H9 (cell line): ENCODE results near the gene GCLC. TPM values are rescaled to one million over a fixed set of nuclear protein-coding genes. Genes with fewer than 3 reads are reported as not detected.

Source experiments
- DNase-seq: peaks from one replicate; pipeline ENCODE4 v3.0.0-alpha.2; 2017
- H2AFZ ChIP-seq: one replicate; pipeline ENCODE4 v1.6.1; 2013; ENCODE audit warnings: mild to moderate bottlenecking, low read length, control low read depth, moderate library complexity
- H2AK5ac ChIP-seq: 2 replicates; pipeline ENCODE4 v1.6.1; 2013; ENCODE audit warnings: low read length, control low read depth, mixed read lengths; ENCODE audit not compliant: insufficient read length
- H2BK120ac ChIP-seq: one replicate; pipeline ENCODE4 v1.6.1; 2013; ENCODE audit warnings: low read depth, mild to moderate bottlenecking, low read length, control low read depth, inconsistent platforms; ENCODE audit not compliant: poor library complexity, severe bottlenecking
- H2BK12ac ChIP-seq: 2 replicates; pipeline ENCODE4 v1.6.1; 2013; ENCODE audit warnings: low read length, control low read depth, mixed read lengths, low read depth; ENCODE audit not compliant: insufficient read length
- H2BK15ac ChIP-seq: 2 replicates; pipeline ENCODE4 v1.6.1; 2013; ENCODE audit warnings: low read depth, low read length, control low read depth
- H2BK20ac ChIP-seq: one replicate; pipeline ENCODE4 v1.6.1; 2013; ENCODE audit warnings: low read depth, mild to moderate bottlenecking, low read length, control low read depth, inconsistent platforms; ENCODE audit not compliant: poor library complexity, severe bottlenecking
- H2BK5ac ChIP-seq: 2 replicates; pipeline ENCODE4 v1.6.1; 2013; ENCODE audit warnings: low read length, control low read depth, mixed read lengths; ENCODE audit not compliant: insufficient read length
- H3K14ac ChIP-seq: 2 replicates; pipeline ENCODE4 v1.6.1; 2013; ENCODE audit warnings: low read length, control low read depth; ENCODE audit not compliant: insufficient read depth
- H3K18ac ChIP-seq: 2 replicates; pipeline ENCODE4 v1.6.1; 2013; ENCODE audit warnings: low read depth, mild to moderate bottlenecking, mixed read lengths, low read length, control low read depth; ENCODE audit not compliant: insufficient read length
- H3K23ac ChIP-seq: 2 replicates; pipeline ENCODE4 v1.6.1; 2013; ENCODE audit warnings: low read length, control low read depth, mixed read lengths, low read depth; ENCODE audit not compliant: insufficient read length
- H3K23me2 ChIP-seq: 2 replicates; pipeline ENCODE4 v1.6.1; 2013; ENCODE audit warnings: low read depth, mild to moderate bottlenecking, mixed read lengths, low read length, control low read depth; ENCODE audit not compliant: insufficient read length, poor library complexity, severe bottlenecking
- H3K27ac ChIP-seq: 2 replicates; pipeline ENCODE4 v1.5.1; 2013; ENCODE audit warnings: low read length, control low read depth, mixed read lengths, low read depth; ENCODE audit not compliant: insufficient read length
- H3K27me3 ChIP-seq: 2 replicates; pipeline ENCODE4 v1.6.1; 2013; ENCODE audit warnings: low read length, control low read depth, inconsistent platforms; ENCODE audit not compliant: insufficient read depth
- H3K4ac ChIP-seq: 2 replicates; pipeline ENCODE4 v1.6.1; 2013; ENCODE audit warnings: low read depth, mild to moderate bottlenecking, control low read depth, inconsistent platforms, low read length, moderate library complexity
- H3K4me1 ChIP-seq: 2 replicates; pipeline ENCODE4 v1.6.1; 2013; ENCODE audit warnings: low read length, control low read depth, inconsistent platforms; ENCODE audit not compliant: insufficient read depth
- H3K4me2 ChIP-seq: 2 replicates; pipeline ENCODE4 v1.6.1; 2013; ENCODE audit warnings: low read length, control low read depth, mixed read lengths; ENCODE audit not compliant: insufficient read length, insufficient read depth
- H3K56ac ChIP-seq: 2 replicates; pipeline ENCODE4 v1.6.1; 2013; ENCODE audit warnings: low read depth, mild to moderate bottlenecking, mixed read lengths, low read length, control low read depth; ENCODE audit not compliant: insufficient read length
- H3K79me1 ChIP-seq: 2 replicates; pipeline ENCODE4 v1.6.1; 2013; ENCODE audit warnings: low read depth, mild to moderate bottlenecking, moderate library complexity, low read length, control low read depth, inconsistent platforms; ENCODE audit not compliant: insufficient read depth, poor library complexity, severe bottlenecking
- H3K79me2 ChIP-seq: 2 replicates; pipeline ENCODE4 v1.6.1; 2013; ENCODE audit warnings: low read length, control low read depth, inconsistent platforms; ENCODE audit not compliant: insufficient read depth
- H3K9ac ChIP-seq: 2 replicates; pipeline ENCODE4 v1.6.1; 2013; ENCODE audit warnings: low read length, control low read depth, mixed read lengths; ENCODE audit not compliant: insufficient read length; ENCODE audit errors: extremely low read depth
- H3K9me3 ChIP-seq: one replicate; pipeline ENCODE4 v1.6.1; 2013; ENCODE audit warnings: low read depth, low read length, inconsistent platforms; ENCODE audit not compliant: control insufficient read depth
- H3T11ph ChIP-seq: one replicate; pipeline ENCODE4 v1.6.1; 2013; ENCODE audit warnings: mild to moderate bottlenecking, low read length, control low read depth, inconsistent platforms
- H4K20me1 ChIP-seq: one replicate; pipeline ENCODE4 v1.6.1; 2013; ENCODE audit not compliant: control insufficient read depth, insufficient read length, insufficient read depth
- H4K5ac ChIP-seq: 2 replicates; pipeline ENCODE4 v1.6.1; 2013; ENCODE audit warnings: low read depth, mild to moderate bottlenecking, mixed read lengths, low read length, control low read depth; ENCODE audit not compliant: insufficient read length
- H4K8ac ChIP-seq: replicated peaks from 2 replicates; pipeline ENCODE4 v1.6.1; 2013; ENCODE audit warnings: low read length, control low read depth, mixed read lengths, low read depth; ENCODE audit not compliant: insufficient read length
- H4K91ac ChIP-seq: 2 replicates; pipeline ENCODE4 v1.6.1; 2013; ENCODE audit warnings: low read depth, mild to moderate bottlenecking, moderate library complexity, mixed read lengths, low read length, control low read depth; ENCODE audit not compliant: insufficient read length
- H3K27ac Mint-ChIP-seq, 3 experiments: 2 replicates in 2 of 3; 3 replicates in 1 of 3; pipeline ENCODE4 v1.8.0; 2020 to 2021; ENCODE audit warnings: mixed read lengths in 3 of 3, mild to moderate bottlenecking in 1 of 3, moderate library complexity in 1 of 3
- H3K27me3 Mint-ChIP-seq: 2 replicates; pipeline ENCODE4 v1.8.0; 2021; ENCODE audit warnings: low read depth, mild to moderate bottlenecking, moderate library complexity, mixed read lengths
- H3K36me3 Mint-ChIP-seq, 3 experiments: 2 replicates in 2 of 3; 3 replicates in 1 of 3; pipeline ENCODE4 v1.8.0; 2020 to 2021; ENCODE audit warnings: low read depth in 3 of 3, mixed read lengths in 3 of 3; ENCODE audit not compliant: insufficient read depth in 1 of 3
- H3K4me1 Mint-ChIP-seq, 2 experiments: 2 replicates each; pipeline ENCODE4 v1.8.0; 2020; ENCODE audit warnings: mixed read lengths in 2 of 2
- H3K4me3 Mint-ChIP-seq, 2 experiments: 2 replicates in 1 of 2; 3 replicates in 1 of 2; pipeline ENCODE4 v1.8.0; 2020 to 2021; ENCODE audit warnings: mild to moderate bottlenecking in 2 of 2, mixed read lengths in 2 of 2, moderate library complexity in 1 of 2
- H3K9me3 Mint-ChIP-seq, 2 experiments: 2 replicates in 1 of 2; 3 replicates in 1 of 2; pipeline ENCODE4 v1.8.0; 2020; ENCODE audit warnings: mild to moderate bottlenecking in 2 of 2, mixed read lengths in 2 of 2, moderate library complexity in 1 of 2
- CTCF ChIP-seq: fragments of 200-600 bp; sonication (generic); conservative IDR thresholded peaks from 3 replicates; pipeline ENCODE4 v1.8.0; 2021; ENCODE audit warnings: antibody characterized with exemption, mild to moderate bottlenecking
- WGBS: extraction: QIAGEN DNeasy Blood & Tissue Kit; methylation state at CpG from one replicate; pipeline ENCODE4 v1.1.7; 2013; ENCODE audit warnings: missing lambda C conversion rate, low lambda C conversion rate, mixed read lengths; ENCODE audit not compliant: insufficient read length; ENCODE audit errors: extremely low coverage; 5-methylcytosine and 5-hydroxymethylcytosine counted together
- total RNA-seq: library from RNA; stranded (reverse); gene quantifications from 2 replicates; pipeline ENCODE4 v1.2.1, GENCODE V29; 2021

Gene GCLC
- total RNA-seq, 1 experiment from 2014 or later = 55.5 TPM

DNA sequence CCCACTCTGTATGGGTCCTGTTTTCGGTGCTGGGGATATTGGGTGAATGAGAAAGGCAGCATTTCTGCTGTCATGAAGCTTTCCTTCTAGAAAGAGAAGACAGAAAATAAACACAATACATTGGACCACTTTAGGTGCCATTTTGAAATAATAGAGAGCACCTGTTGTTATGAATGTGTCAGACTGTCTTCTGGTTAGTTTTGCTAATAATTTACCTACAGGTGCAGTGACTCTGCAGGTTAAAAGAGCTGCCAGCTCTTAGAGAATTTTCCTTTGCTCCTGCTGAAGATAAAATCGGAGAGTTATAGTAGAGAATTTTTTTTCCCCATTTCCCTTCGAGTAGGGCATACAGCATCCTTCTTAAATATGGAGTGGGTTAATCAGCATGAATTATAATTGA is 21.9 kb upstream of the GCLC start:
- Histone ChIP-seq H4K91ac (no peak overlapping the region), H3K79me1 (no peaks in the 10 kb centered on the region), H4K5ac (no peak overlapping the region), H4K20me1 (no peaks in the 10 kb centered on the region), H3K4me1 (no peaks in the 10 kb centered on the region), H3K9me3 (no peaks in the 10 kb centered on the region), H3K23me2 (no peaks in the 10 kb centered on the region), H3K9ac (no peak overlapping the region), H2BK15ac (no peak overlapping the region), H2BK5ac (no peak overlapping the region), H2AK5ac (no peak overlapping the region), H2BK12ac (no peak overlapping the region), H3K4ac (no peak overlapping the region), H4K8ac (no peak overlapping the region), H3K56ac (no peak overlapping the region), H3K27ac (no peak overlapping the region), H2BK20ac (no peak overlapping the region), H3K79me2 (no peaks in the 10 kb centered on the region), H2BK120ac (no peak overlapping the region), H3T11ph (no peak overlapping the region), H2AFZ (no peak overlapping the region), H3K23ac (no peak overlapping the region), H3K14ac (no peak overlapping the region), H3K4me2 (no peak overlapping the region), H3K18ac (no peak overlapping the region), H3K27me3 (no peaks in the 10 kb centered on the region)
- no peak for TF ChIP-seq CTCF
- H3K36me3 Mint-ChIP-seq = peaks cover 1 to 12% (median 4%) of the 10 kb centered on the region in 3 experiments; a peak in 6 of 7 replicates
- no CpG with 5 or more reads among the region's 3 CpGs for WGBS
- no peaks in the 10 kb centered on the region for H3K4me1 Mint-ChIP-seq
- DNase-seq = no peak
- no peak overlapping the region for H3K27ac Mint-ChIP-seq
- no peaks in the 10 kb centered on the region for H3K27me3 Mint-ChIP-seq
- no peak overlapping the region for H3K4me3 Mint-ChIP-seq
- peaks cover 14 to 15% of the 10 kb centered on the region in 2 experiments for H3K9me3 Mint-ChIP-seq
